Cerebellar cortex (tissue), 1 donor: ENCODE data around the gene EML1.

Experiments used
- DNase-seq: peaks from one replicate; pipeline ENCODE4 v3.0.0-alpha.2; 2015; ENCODE audit warnings: low spot score

EML1 gene

GRCh38 chr14:99779751-99780150 lies 13.5 kb upstream of the EML1 start:
- no peak for DNase-seq

- DNase-seq = no peak
These were observed 12.5 kb upstream of the EML1 start for GRCh38 chr14:99780690-99781089.

GRCh38 chr14:99781091-99781490 lies 12.1 kb upstream of the EML1 start:
- no peak for DNase-seq

- DNase-seq = no peak
These were observed 11.2 kb upstream of the EML1 start for GRCh38 chr14:99781853-99782610.

- DNase-seq = no peak
These were observed 8.7 kb upstream of the EML1 start for GRCh38 chr14:99784508-99784907.

- no peak for DNase-seq
These were observed 7.8 kb upstream of the EML1 start for GRCh38 chr14:99785426-99785825.

- no peak for DNase-seq
These were observed 6.7 kb upstream of the EML1 start for GRCh38 chr14:99786511-99786989.

GRCh38 chr14:99788713-99789112 lies 4.5 kb upstream of the EML1 start:
- DNase-seq = no peak

- DNase-seq = no peak
These were observed 3.6 kb upstream of the EML1 start for GRCh38 chr14:99789581-99789980.

- DNase-seq = no peak
These were observed 2.8 kb upstream of the EML1 start for GRCh38 chr14:99790201-99790977.

GRCh38 chr14:99790978-99791376 lies 2.2 kb upstream of the EML1 start:
- DNase-seq = no peak

- peak; percentile 14 for DNase-seq
These were observed 1.6 kb upstream of the EML1 start for GRCh38 chr14:99791476-99792209.

GRCh38 chr14:99792210-99792535 lies 1.0 kb upstream of the EML1 start:
- DNase-seq = no peak

- peak; percentile 42 for DNase-seq
These were observed 531 bp upstream of the EML1 start for GRCh38 chr14:99792551-99793212.

GRCh38 chr14:99794151-99794780 lies 1.1 kb downstream of the EML1 start:
- DNase-seq = no peak

GRCh38 chr14:99795046-99795445 lies 1.8 kb downstream of the EML1 start:
- DNase-seq = no peak

- no peak for DNase-seq
These were observed 4.0 kb downstream of the EML1 start for GRCh38 chr14:99797231-99797630.

GRCh38 chr14:99800781-99801180 lies 7.6 kb downstream of the EML1 start:
- DNase-seq = no peak

- no peak for DNase-seq
These were observed 9.3 kb downstream of the EML1 start for GRCh38 chr14:99802301-99803105.

GRCh38 chr14:99803106-99803775 lies 10.0 kb downstream of the EML1 start:
- DNase-seq = no peak
